HG02852 (cell line): ENCODE measurements around the gene ANG.

ENCODE experiments used
- ATAC-seq: cut with Tn5 transposase; IDR thresholded peaks from one replicate; pipeline ENCODE4 v1.9.1; 2021; ENCODE audit warnings: mild to moderate bottlenecking, moderate library complexity; ENCODE audit not compliant: unreplicated experiment

The ANG gene

DNA sequence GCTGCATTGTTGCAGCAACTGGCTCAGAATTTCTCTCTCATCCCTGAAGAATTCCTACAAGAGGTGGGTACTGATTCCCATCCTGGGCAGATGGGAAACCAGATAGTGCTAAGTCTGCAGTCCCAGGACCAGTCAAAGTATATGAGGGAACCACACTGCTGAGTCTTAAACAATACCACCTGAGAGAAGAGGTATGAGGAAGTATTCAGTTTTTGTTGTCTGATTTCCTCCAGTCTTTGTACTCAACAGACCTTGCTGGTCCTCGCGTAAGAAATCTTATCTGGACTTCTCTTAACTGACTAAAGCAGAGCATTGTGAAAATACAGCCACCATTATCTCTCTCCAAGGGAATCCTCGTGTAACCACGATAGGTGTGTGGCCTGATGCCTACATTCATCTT, 53.6 kb downstream of the ANG start:
- ATAC-seq: no peak

- ATAC-seq: no peak
Observed at GRCh38 chr14:20743556-20743955, 55.0 kb downstream of the ANG start.
